NB4 (cell line): ENCODE results near the gene SLC6A6.

ENCODE experiments used
- MYC ChIP-seq: IDR thresholded peaks from 2 replicates; pipeline ENCODE4 v1.6.1; 2011; ENCODE audit warnings: low read depth, low read length
- POLR2A ChIP-seq: IDR thresholded peaks from 2 replicates; pipeline ENCODE4 v1.6.1; 2011; ENCODE audit warnings: mild to moderate bottlenecking; ENCODE audit not compliant: insufficient read length; ENCODE audit errors: extremely low read depth
- TF ChIP-seq, protein P1 (sequence below): IDR thresholded peaks from one replicate; pipeline ENCODE4 v1.5.1; 2012; ENCODE audit warnings: low read depth, low read length
- TF ChIP-seq, protein P2 (sequence below): IDR thresholded peaks from 2 replicates; pipeline ENCODE4 v1.6.1; 2011; ENCODE audit warnings: low read depth, low read length

DNA sequence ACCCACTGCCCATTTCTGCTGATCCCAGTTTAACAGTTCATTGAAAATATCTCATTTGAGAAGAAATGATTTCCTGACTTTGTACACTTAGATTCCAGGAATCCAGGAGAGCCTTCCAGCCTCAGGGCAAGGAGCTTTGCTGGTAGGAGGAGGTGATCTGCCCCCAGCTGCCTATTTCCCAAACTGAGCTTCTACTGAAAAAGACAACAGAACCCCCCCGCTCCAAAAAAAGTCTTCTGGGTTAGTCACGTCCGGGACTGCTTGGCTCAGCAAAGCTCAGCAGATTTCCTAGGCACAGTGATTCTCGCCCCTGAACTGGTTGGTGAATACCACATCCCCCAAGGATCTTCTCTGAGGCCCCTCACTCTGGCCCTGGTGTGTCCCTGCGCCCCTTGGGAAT lies 13.1 kb downstream of the SLC6A6 start:
- TF ChIP-seq MYC = no peak
- TF ChIP-seq, protein P1, sequence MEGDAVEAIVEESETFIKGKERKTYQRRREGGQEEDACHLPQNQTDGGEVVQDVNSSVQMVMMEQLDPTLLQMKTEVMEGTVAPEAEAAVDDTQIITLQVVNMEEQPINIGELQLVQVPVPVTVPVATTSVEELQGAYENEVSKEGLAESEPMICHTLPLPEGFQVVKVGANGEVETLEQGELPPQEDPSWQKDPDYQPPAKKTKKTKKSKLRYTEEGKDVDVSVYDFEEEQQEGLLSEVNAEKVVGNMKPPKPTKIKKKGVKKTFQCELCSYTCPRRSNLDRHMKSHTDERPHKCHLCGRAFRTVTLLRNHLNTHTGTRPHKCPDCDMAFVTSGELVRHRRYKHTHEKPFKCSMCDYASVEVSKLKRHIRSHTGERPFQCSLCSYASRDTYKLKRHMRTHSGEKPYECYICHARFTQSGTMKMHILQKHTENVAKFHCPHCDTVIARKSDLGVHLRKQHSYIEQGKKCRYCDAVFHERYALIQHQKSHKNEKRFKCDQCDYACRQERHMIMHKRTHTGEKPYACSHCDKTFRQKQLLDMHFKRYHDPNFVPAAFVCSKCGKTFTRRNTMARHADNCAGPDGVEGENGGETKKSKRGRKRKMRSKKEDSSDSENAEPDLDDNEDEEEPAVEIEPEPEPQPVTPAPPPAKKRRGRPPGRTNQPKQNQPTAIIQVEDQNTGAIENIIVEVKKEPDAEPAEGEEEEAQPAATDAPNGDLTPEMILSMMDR = no peak
- no peak for TF ChIP-seq POLR2A
- TF ChIP-seq, protein P2, sequence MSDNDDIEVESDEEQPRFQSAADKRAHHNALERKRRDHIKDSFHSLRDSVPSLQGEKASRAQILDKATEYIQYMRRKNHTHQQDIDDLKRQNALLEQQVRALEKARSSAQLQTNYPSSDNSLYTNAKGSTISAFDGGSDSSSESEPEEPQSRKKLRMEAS = no peak
